ENCODE measurements around the gene ZMAT3. TPM values are rescaled to one million over a fixed set of nuclear protein-coding genes. Genes with fewer than 3 reads are reported as not detected.

Gene ZMAT3
- total RNA-seq, 3 donors from 2014 or later, result 10.4 to 19.5 (median 16.7) TPM

DNA sequence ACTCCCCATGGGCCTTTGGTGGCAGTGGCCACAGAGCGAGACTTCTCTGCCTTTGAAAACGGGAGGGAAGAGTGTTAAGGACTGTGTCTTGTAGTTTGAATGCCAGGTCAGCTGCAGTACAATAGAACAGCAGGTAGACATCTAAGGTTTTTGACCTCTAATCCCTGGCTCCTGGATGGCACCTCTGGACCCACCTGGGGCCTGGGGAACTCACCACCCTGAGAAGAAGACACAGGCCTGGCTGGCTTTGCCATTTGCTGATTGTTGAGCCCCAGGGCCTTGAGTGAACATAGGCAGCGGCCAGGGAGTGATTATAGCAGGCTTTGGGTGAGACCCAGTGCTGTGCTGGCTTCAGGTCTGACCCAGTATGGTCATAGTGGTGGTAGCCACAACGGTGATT, 66.4 kb downstream of the ZMAT3 start:
- H3K27me3 ChIP-seq, result no peaks in the 10 kb centered on the region
- no peak for DNase-seq (ENCODE audit: low spot score in 2 of 2)
- intact Hi-C loops (cut with DNase I; ENCODE audit: low total_unique reads), result no loop called here
- H3K36me3 ChIP-seq, result no peaks in the 10 kb centered on the region
- no peaks in the 10 kb centered on the region for H3K4me1 ChIP-seq
- H3K27ac ChIP-seq, result no peak overlapping the region
- TF ChIP-seq POLR2AphosphoS5 (IDR thresholded peaks at IDR 0.05) (no peak), POLR2A (IDR thresholded peaks at IDR 0.05) (no peak)
- TF ChIP-seq, protein P1, sequence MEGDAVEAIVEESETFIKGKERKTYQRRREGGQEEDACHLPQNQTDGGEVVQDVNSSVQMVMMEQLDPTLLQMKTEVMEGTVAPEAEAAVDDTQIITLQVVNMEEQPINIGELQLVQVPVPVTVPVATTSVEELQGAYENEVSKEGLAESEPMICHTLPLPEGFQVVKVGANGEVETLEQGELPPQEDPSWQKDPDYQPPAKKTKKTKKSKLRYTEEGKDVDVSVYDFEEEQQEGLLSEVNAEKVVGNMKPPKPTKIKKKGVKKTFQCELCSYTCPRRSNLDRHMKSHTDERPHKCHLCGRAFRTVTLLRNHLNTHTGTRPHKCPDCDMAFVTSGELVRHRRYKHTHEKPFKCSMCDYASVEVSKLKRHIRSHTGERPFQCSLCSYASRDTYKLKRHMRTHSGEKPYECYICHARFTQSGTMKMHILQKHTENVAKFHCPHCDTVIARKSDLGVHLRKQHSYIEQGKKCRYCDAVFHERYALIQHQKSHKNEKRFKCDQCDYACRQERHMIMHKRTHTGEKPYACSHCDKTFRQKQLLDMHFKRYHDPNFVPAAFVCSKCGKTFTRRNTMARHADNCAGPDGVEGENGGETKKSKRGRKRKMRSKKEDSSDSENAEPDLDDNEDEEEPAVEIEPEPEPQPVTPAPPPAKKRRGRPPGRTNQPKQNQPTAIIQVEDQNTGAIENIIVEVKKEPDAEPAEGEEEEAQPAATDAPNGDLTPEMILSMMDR (IDR thresholded peaks at IDR 0.05), result no peak
- H3K4me3 ChIP-seq, result no peak overlapping the region
- no peaks in the 10 kb centered on the region for H3K9me3 ChIP-seq

DNA sequence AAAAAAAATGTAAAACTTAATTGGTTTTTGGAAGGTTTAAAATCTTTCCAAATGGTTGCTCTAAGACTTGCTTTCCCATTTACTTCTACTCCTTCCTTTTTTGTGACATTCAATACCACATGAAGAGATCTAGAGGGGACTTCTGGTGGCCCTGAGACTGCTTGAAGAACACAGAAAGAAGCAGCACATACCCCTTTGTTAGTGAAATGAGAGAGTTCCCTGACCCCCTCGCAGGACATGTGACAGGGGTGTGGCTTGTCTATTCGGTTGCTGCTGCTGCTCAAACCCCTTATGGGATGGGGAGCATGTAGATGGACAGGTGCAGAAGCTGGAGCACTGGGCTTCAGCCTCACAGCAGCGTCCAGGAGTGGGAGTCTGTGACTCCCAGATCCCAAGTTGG, 71.0 kb downstream of the ZMAT3 start:
- H3K4me3 ChIP-seq, result no peak overlapping the region
- no peak for DNase-seq (ENCODE audit: low spot score in 2 of 2)
- H3K9me3 ChIP-seq, result peaks cover 0 to 8% of the 10 kb centered on the region in 2 donors
- H3K27ac ChIP-seq, result no peak overlapping the region
- H3K36me3 ChIP-seq, result no peaks in the 10 kb centered on the region
- H3K4me1 ChIP-seq, result no peaks in the 10 kb centered on the region
- H3K27me3 ChIP-seq, result no peaks in the 10 kb centered on the region
- TF ChIP-seq POLR2AphosphoS5 (IDR thresholded peaks at IDR 0.05), result no peak
- intact Hi-C loops (cut with DNase I; ENCODE audit: low total_unique reads), result no loop called here

DNA sequence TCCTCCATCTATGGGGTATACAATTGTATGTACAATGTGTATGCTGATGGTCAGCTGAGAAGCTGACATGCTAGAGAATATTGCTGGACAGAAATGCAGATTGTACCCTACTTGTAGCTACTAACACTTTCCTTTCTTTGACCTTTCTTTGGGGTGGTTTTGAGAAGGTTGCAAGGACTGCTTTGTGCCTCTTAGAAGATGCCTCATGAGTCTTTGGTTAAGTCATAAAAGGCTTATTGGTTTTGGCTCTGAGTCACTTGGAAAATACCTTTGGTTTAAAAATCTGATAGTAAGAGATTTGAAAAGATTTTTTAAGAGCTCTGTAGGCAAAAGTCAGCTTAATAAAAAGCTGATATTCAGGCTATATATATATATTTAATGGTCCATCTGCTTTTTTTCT, 71.5 kb downstream of the ZMAT3 start:
- no peak overlapping the region for H3K27ac ChIP-seq
- intact Hi-C loops (cut with DNase I; ENCODE audit: low total_unique reads), result no loop called here
- no peaks in the 10 kb centered on the region for H3K27me3 ChIP-seq
- no peaks in the 10 kb centered on the region for H3K4me1 ChIP-seq
- TF ChIP-seq POLR2A (IDR thresholded peaks at IDR 0.05) (no peak), POLR2AphosphoS5 (IDR thresholded peaks at IDR 0.05) (no peak)
- TF ChIP-seq, protein P1 (IDR thresholded peaks at IDR 0.05), result no peak
- H3K4me3 ChIP-seq, result no peak overlapping the region
- DNase-seq (ENCODE audit: low spot score in 2 of 2), result no peak
- no peaks in the 10 kb centered on the region for H3K36me3 ChIP-seq
- H3K9me3 ChIP-seq, result peaks cover 0 to 8% of the 10 kb centered on the region in 2 donors

DNA sequence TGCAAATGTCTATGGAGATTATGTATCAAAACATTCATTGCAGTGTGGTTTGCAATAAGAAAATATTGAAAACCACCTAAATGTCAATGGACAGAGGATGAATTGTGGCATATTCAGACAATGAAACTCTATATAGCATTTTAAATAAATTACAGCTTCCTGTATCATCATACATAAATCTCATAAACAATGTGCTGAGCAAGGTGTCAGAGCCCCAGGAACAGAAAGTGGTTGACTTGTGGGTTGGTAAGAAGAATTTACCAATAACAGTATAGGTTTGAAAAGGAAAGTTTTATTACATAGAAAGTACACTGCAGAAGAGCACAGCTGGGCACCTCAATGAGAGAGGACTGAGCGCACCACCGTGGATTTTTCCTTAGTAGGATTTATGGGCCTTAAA, 75.2 kb downstream of the ZMAT3 start:
- DNase-seq (ENCODE audit: low spot score in 2 of 2), result no peak
- no peak overlapping the region for H3K27ac ChIP-seq
- intact Hi-C loops (cut with DNase I; ENCODE audit: low total_unique reads), result no loop called here
- peaks cover 0 to 12% of the 10 kb centered on the region in 2 donors for H3K9me3 ChIP-seq
- no peaks in the 10 kb centered on the region for H3K4me1 ChIP-seq
- H3K27me3 ChIP-seq, result no peaks in the 10 kb centered on the region
- no peaks in the 10 kb centered on the region for H3K36me3 ChIP-seq
- H3K4me3 ChIP-seq, result no peak overlapping the region
- TF ChIP-seq POLR2A (IDR thresholded peaks at IDR 0.05) (no peak), POLR2AphosphoS5 (IDR thresholded peaks at IDR 0.05) (no peak)
- TF ChIP-seq, protein P1 (IDR thresholded peaks at IDR 0.05), result no peak

DNA sequence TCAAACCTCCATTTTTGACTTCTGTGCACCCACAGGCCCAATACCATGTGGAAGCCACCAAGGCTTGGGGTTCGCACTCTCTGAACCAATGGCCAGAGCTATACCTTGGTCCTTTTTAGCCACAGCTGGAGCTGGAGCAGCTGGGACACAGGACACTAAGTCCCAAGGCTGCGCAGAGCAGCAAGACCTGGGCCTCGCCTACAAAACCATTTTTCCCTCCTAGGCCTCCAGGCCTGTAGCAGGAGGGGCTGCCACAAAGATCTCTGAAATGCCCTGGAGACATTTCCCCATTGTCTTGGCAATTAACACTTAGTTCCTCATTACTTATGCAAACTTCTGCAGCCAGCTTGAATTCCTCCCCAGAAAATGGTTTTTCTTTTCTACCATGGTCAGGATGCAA, 81.3 kb downstream of the ZMAT3 start:
- DNase-seq (ENCODE audit: low spot score in 2 of 2), result no peak
- Histone ChIP-seq H3K4me3 (no peak overlapping the region), H3K27ac (no peak overlapping the region), H3K4me1 (no peaks in the 10 kb centered on the region), H3K36me3 (no peaks in the 10 kb centered on the region), H3K9me3 (peaks cover 21 to 54% of the 10 kb centered on the region in 2 donors), H3K27me3 (no peaks in the 10 kb centered on the region)
- TF ChIP-seq, protein P1 (IDR thresholded peaks at IDR 0.05), result no peak
- TF ChIP-seq POLR2A (IDR thresholded peaks at IDR 0.05), result no peak
- TF ChIP-seq POLR2AphosphoS5 (IDR thresholded peaks at IDR 0.05), result no peak
- intact Hi-C loops (cut with DNase I; ENCODE audit: low total_unique reads), result no loop called here

DNA sequence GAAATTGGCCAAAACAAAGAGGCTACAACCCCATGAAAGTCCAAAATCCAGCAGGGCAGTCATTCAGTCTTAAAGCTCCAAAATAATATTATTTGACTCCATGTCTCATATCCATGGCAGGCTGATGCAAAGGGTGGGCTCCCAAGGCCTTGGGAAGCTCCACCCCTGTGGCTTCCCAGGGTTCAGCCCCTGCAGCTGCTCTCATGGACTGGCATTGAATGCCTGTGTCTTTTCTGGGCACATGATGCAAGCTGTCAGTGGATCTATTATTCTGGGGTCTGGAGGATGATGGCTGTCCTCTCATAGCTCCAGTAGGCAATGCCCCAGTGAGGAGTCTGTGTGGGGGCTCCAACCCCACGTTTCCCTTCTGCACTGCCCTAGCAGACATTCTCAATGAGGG, 81.8 kb downstream of the ZMAT3 start:
- no peak overlapping the region for H3K4me3 ChIP-seq
- H3K27me3 ChIP-seq, result no peaks in the 10 kb centered on the region
- intact Hi-C loops (cut with DNase I; ENCODE audit: low total_unique reads), result no loop called here
- no peak overlapping the region for H3K27ac ChIP-seq
- H3K9me3 ChIP-seq, result peaks cover 21 to 54% of the 10 kb centered on the region in 2 donors
- DNase-seq (ENCODE audit: low spot score in 2 of 2), result no peak
- TF ChIP-seq, protein P1 (IDR thresholded peaks at IDR 0.05), result no peak
- no peak for TF ChIP-seq POLR2AphosphoS5 (IDR thresholded peaks at IDR 0.05)
- TF ChIP-seq POLR2A (IDR thresholded peaks at IDR 0.05), result no peak
- no peaks in the 10 kb centered on the region for H3K4me1 ChIP-seq
- no peaks in the 10 kb centered on the region for H3K36me3 ChIP-seq

Measured in breast epithelium (tissue), 4 donors.